NCI-H69 (cell line): Measurements from ENCODE around the gene MYO10.

ENCODE experiments used
- DNase-seq: peaks from one replicate; lab custom pipeline; 2025; lab: John Stamatoyannopoulos, UW

The MYO10 gene

GRCh38 chr5:16617274-16617968, 318.7 kb downstream of the MYO10 start:
- DNase-seq, result peak; percentile 78

DNA sequence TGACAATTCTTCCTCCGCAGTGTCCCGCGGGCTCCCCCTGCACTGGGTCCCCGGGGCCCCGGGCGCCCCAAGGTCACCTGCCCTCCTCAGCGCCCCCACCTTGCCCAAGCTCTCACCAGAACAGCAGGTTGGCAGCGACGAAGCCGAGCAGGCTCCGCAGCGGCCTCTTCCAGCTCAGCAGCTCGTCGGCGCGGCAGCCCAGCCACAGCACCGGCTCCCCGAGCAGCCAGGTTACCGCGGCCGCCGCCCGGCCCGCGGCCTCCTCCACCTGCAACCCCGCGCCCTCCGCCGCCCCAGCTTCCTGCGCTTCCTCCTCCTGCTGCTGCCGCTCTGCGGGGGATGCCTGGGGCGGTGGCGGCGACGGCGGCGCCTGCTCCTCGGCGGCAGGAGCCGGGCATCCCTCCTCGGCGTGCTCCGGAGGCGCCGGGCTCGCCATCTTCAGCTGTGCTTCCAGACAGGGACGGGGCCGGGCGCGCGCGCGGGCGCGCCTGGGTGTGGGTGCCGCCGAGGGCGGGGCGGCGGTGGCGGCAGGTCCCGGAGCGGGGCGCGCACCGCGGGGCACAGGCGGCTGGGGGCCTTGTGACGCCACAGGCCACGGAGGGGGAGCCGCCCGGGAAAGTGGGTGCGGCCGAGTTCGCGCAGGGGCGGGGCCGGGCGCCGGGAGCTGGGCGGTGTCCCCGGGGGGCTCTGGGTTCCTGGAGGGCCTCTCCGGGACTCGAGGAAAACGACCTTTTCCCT, 319.4 kb downstream of the MYO10 start, which contains the start of gene RETREG1:
TSS of gene RETREG1 (minus strand) at position 462 of the 738 bp plus-strand sequence. CDS start at position 436, 26 bp downstream.
- DNase-seq, result peak; percentile 92

DNA sequence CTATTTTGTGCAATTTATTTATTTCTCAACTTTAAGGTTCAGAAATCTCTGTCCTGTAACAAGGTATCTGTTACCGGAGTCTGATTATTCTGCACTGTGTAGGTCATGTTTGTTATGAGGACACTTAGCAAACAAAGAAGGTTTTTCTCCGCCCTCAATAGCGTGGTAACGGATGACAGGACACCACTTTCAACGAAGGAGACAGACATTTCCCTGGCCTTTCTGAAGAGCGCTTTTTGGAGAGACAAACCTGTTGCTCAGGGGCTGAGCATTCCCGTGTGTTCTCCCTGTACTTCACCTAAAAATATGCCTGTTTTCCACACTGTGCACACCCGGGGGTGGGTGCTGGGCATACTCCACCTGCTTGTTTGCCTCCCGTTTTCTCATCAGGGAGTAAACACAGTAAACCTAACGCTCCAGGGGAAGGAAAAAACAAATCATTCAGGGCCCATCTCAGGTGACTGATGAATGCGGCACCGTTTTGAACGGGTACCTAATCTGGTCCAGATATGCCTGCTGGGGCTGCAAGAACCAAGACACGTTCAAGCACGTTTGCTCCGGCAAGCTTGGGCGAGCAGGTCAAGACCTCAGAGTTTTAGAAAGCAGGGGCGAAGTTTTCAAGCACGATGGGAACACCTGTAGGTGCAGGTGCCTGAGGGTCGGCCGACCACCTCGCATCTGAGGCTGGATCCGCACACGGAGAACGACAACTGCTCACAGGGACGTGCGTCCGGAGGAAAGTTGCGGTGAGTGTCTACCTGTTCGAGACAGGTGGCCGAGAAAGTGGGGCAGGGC, 320.1 kb downstream of the MYO10 start:
- peak; percentile 78 for DNase-seq

DNA sequence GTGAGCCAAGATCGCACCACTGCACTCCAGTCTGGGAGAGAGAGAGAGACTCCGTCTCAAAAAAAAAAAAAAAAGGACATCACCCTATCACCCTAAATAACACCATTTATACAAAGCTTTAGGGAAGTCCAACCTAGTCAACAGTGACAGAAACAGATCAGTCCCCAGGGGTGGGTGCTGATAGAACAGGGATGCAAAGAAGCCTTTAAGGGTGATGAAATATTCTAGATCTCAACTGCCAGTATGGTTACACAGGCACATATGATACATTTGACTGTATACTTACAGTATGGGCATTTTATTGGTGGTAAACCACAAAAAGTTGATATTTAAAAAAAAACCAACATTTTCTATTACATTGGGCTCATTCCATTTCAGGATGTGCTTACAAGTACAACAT, 324.1 kb downstream of the MYO10 start:
- DNase-seq, result no peak
